OCI-LY7 (cell line): ENCODE measurements around the gene USP25. TPM values are rescaled to one million over a fixed set of nuclear protein-coding genes. Genes with fewer than 3 reads are reported as not detected.

Source experiments
- BruUV-seq: library from RNA; stranded (reverse); fragments of 400-500 nt; replicated peaks from 2 replicates; lab custom pipeline; 2021; lab: Mats Ljungman, UMichigan
- CTCF ChIA-PET: fragments of 300-600 bp; sonication (Branson Sonifier 250); formaldehyde crosslinking; loops from one replicate; lab custom pipeline; 2022; ENCODE audit warnings: antibody characterized with exemption; ENCODE audit not compliant: unreplicated experiment; lab: Charles Lee
- POLR2A ChIA-PET: fragments of 300-600 bp; sonication (Branson Sonifier 250); formaldehyde crosslinking; loops from one replicate; lab custom pipeline; 2022; ENCODE audit warnings: antibody characterized with exemption; lab: Charles Lee
- DNase-seq: peaks from one replicate; pipeline ENCODE4 v3.0.0-alpha.2; 2015; ENCODE audit warnings: low spot score
- H2AFZ ChIP-seq: fragments of 200-600 bp; sonication (generic), shearing (Covaris generic); 2 replicates; pipeline ENCODE4 v1.6.1; 2014; ENCODE audit warnings: mild to moderate bottlenecking, antibody characterized with exemption, low read length, moderate library complexity
- H3K27ac ChIP-seq: fragments of 200-600 bp; sonication (generic); 2 replicates; pipeline ENCODE4 v1.5.1; 2014; ENCODE audit warnings: mixed run types, low read depth, mild to moderate bottlenecking, moderate library complexity, low read length, inconsistent platforms; ENCODE audit not compliant: poor library complexity, severe bottlenecking
- H3K36me3 ChIP-seq: fragments of 200-600 bp; sonication (generic); 2 replicates; pipeline ENCODE4 v1.6.1; 2014; ENCODE audit warnings: mild to moderate bottlenecking, antibody characterized with exemption, low read length, moderate library complexity, mixed read lengths; ENCODE audit not compliant: insufficient read depth
- H3K4me1 ChIP-seq: fragments of 200-600 bp; sonication (generic); 2 replicates; pipeline ENCODE4 v1.5.1; 2014; ENCODE audit warnings: mild to moderate bottlenecking, low read length; ENCODE audit not compliant: insufficient read depth, poor library complexity, severe bottlenecking
- H3K4me2 ChIP-seq: fragments of 200-600 bp; sonication (generic); 2 replicates; pipeline ENCODE4 v1.6.1; 2014; ENCODE audit warnings: mild to moderate bottlenecking, low read length
- H3K4me3 ChIP-seq: fragments of 200-600 bp; sonication (generic); 2 replicates; pipeline ENCODE4 v1.5.1; 2014; ENCODE audit warnings: mild to moderate bottlenecking, low read depth, low read length; ENCODE audit not compliant: poor library complexity, severe bottlenecking
- H3K79me2 ChIP-seq: fragments of 200-600 bp; sonication (generic); 2 replicates; pipeline ENCODE4 v1.6.1; 2016; ENCODE audit warnings: low read depth, mild to moderate bottlenecking, low read length, moderate library complexity, mixed read lengths; ENCODE audit not compliant: insufficient read depth
- H3K9me2 ChIP-seq: fragments of 200-600 bp; sonication (generic); 2 replicates; pipeline ENCODE4 v1.6.1; 2016; ENCODE audit warnings: mild to moderate bottlenecking, low read length, mixed read lengths; ENCODE audit not compliant: insufficient read depth
- H3K9me3 ChIP-seq: fragments of 200-600 bp; sonication (generic); 2 replicates; pipeline ENCODE4 v1.6.1; 2014; ENCODE audit warnings: mild to moderate bottlenecking, mixed run types, low read length, mixed read lengths
- H4K20me1 ChIP-seq: fragments of 200-600 bp; sonication (generic); 2 replicates; pipeline ENCODE4 v1.6.1; 2014; ENCODE audit warnings: mild to moderate bottlenecking, antibody characterized with exemption, low read length, moderate library complexity, mixed read lengths; ENCODE audit not compliant: insufficient read depth
- CTCF ChIP-seq: fragments of 200-600 bp; sonication (generic); conservative IDR thresholded peaks from 2 replicates; pipeline ENCODE4 v1.5.1; 2014; ENCODE audit warnings: mild to moderate bottlenecking, antibody characterized with exemption, low read length, moderate library complexity, mixed read lengths
- EZH2phosphoT487 ChIP-seq: fragments of 200-600 bp; sonication (generic); IDR thresholded peaks from 2 replicates; pipeline ENCODE4 v1.6.1; 2018; ENCODE audit warnings: low read depth, borderline replicate concordance, mild to moderate bottlenecking, mixed run types, antibody characterized with exemption, low read length, moderate library complexity, mixed read lengths
- intact Hi-C: fragments of 100-400 bp; cut with micrococcal nuclease; formaldehyde crosslinking; loops from one replicate; pipeline ENCODE4 v1.10.0; 2022; ENCODE audit not compliant: unreplicated experiment
- total RNA-seq, 2 experiments: library from RNA; depleted of rRNA in 1 of 2; stranded (reverse); fragments of >200 nt in 1 of 2; shearing (Covaris generic) in 1 of 2; gene quantifications; 2 replicates each; pipeline ENCODE4 v1.2.3, GENCODE V29; 2014 to 2022

The USP25 gene
- total RNA-seq, 2 experiments from 2014 or later: 25.1 to 28.1 TPM

GRCh38 chr21:15775291-15775690, 45.5 kb downstream of the USP25 start:
- Histone ChIP-seq H3K36me3 (no peaks in the 10 kb centered on the region), H3K27ac (no peak overlapping the region), H3K4me1 (no peaks in the 10 kb centered on the region), H3K4me2 (no peak overlapping the region), H3K9me3 (no peaks in the 10 kb centered on the region), H3K9me2 (no peaks in the 10 kb centered on the region), H3K4me3 (no peak overlapping the region), H2AFZ (no peak overlapping the region), H4K20me1 (no peaks in the 10 kb centered on the region), H3K79me2 (no peaks in the 10 kb centered on the region)
- no peak for DNase-seq
- BruUV-seq: no TSS peak
- ChIA-PET CTCF (no interaction called here), POLR2A (interaction anchor here (0.6 to 1.5 kb wide), 3 partner anchors 12 to 1410 kb away, joined by 3 to 6 read pairs (median 4); no protein-coding TSS in a partner anchor)
- TF ChIP-seq EZH2phosphoT487 (no peak), CTCF (no peak)
- intact Hi-C loops: no loop called here

GRCh38 chr21:15775981-15776380, 46.2 kb downstream of the USP25 start:
- POLR2A ChIA-PET: interaction anchor here (0.6 to 1.5 kb wide), 2 partner anchors 12 to 1411 kb away, joined by 4 to 6 read pairs; no protein-coding TSS in a partner anchor
- Histone ChIP-seq H3K36me3 (peaks cover 2% of the 10 kb centered on the region), H4K20me1 (no peaks in the 10 kb centered on the region), H3K9me2 (no peaks in the 10 kb centered on the region), H3K9me3 (no peaks in the 10 kb centered on the region), H2AFZ (no peak overlapping the region), H3K4me3 (no peak overlapping the region), H3K79me2 (no peaks in the 10 kb centered on the region), H3K4me2 (no peak overlapping the region), H3K27ac (no peak overlapping the region), H3K4me1 (no peaks in the 10 kb centered on the region)
- DNase-seq: no peak
- BruUV-seq: no TSS peak
- CTCF ChIA-PET: no interaction called here
- no peak for TF ChIP-seq EZH2phosphoT487
- TF ChIP-seq CTCF: no peak
- intact Hi-C loops: no loop called here

- POLR2A ChIA-PET: interaction anchor here (0.5 kb wide), 1 partner anchor 61 kb away, joined by 4 read pairs; no protein-coding TSS in a partner anchor
- intact Hi-C loops: no loop called here
- no peak for TF ChIP-seq CTCF
- TF ChIP-seq EZH2phosphoT487: no peak
- Histone ChIP-seq H3K36me3 (peaks cover 11% of the 10 kb centered on the region), H3K27ac (no peak overlapping the region), H4K20me1 (no peaks in the 10 kb centered on the region), H3K9me3 (no peaks in the 10 kb centered on the region), H3K4me2 (no peak overlapping the region), H3K79me2 (no peaks in the 10 kb centered on the region), H2AFZ (no peak overlapping the region), H3K4me3 (no peak overlapping the region), H3K4me1 (no peaks in the 10 kb centered on the region), H3K9me2 (no peaks in the 10 kb centered on the region)
- no TSS peak for BruUV-seq
- CTCF ChIA-PET: no interaction called here
- no peak for DNase-seq
Measured at GRCh38 chr21:15776818-15777217, 47.0 kb downstream of the USP25 start.
